Epithelial cell of esophagus (primary cell): ENCODE data around the gene PPP1R14C.
"Not testable (repeated sequence)": the region's sequence is repeated elsewhere in the genome, so short reads cannot be mapped to it uniquely, and the experiment has no call there.

Experiments
- DNase-seq: peaks from one replicate; pipeline ENCODE4 v3.0.0; 2010; ENCODE audit warnings: low read depth
- H3K4me3 ChIP-seq: 2 replicates; pipeline ENCODE4 v1.5.1; 2011; ENCODE audit warnings: mild to moderate bottlenecking, low read length, control low read depth
- CTCF ChIP-seq: IDR thresholded peaks from 2 replicates; pipeline ENCODE4 v1.5.1; 2011; ENCODE audit warnings: low read depth, mild to moderate bottlenecking, low read length, control low read depth, inconsistent platforms; ENCODE audit not compliant: insufficient read depth; ENCODE audit errors: missing control alignments

PPP1R14C gene

GRCh38 chr6:150176152-150176551, 33.3 kb downstream of the PPP1R14C start:
- no peak for TF ChIP-seq CTCF
- no peak overlapping the region for H3K4me3 ChIP-seq
- DNase-seq, result peak; percentile 58

GRCh38 chr6:150176659-150177058, 33.8 kb downstream of the PPP1R14C start:
- DNase-seq, result no peak
- H3K4me3 ChIP-seq, result no peak overlapping the region
- no peak for TF ChIP-seq CTCF

GRCh38 chr6:150177259-150177951, 34.6 kb downstream of the PPP1R14C start:
- DNase-seq, result no peak
- no peak overlapping the region for H3K4me3 ChIP-seq
- TF ChIP-seq CTCF, result no peak

- DNase-seq, result no peak
- no peak overlapping the region for H3K4me3 ChIP-seq
- TF ChIP-seq CTCF, result no peak
Observed at GRCh38 chr6:150177952-150178520, 35.2 kb downstream of the PPP1R14C start.

- no peak overlapping the region for H3K4me3 ChIP-seq
- no peak for DNase-seq
- no peak for TF ChIP-seq CTCF
Observed at GRCh38 chr6:150179030-150179429, 36.2 kb downstream of the PPP1R14C start.

- DNase-seq, result peak; percentile 37
- H3K4me3 ChIP-seq, result not testable (repeated sequence)
Observed at GRCh38 chr6:150179907-150180424, 37.1 kb downstream of the PPP1R14C start.

GRCh38 chr6:150180517-150180916, 37.7 kb downstream of the PPP1R14C start:
- TF ChIP-seq CTCF, result no peak
- no peak overlapping the region for H3K4me3 ChIP-seq
- no peak for DNase-seq
